ENCODE data around the gene ALDH1L2.
"Not testable (repeated sequence)": the region's sequence is repeated elsewhere in the genome, so short reads cannot be mapped to it uniquely, and the experiment has no call there.

ALDH1L2 gene

DNA sequence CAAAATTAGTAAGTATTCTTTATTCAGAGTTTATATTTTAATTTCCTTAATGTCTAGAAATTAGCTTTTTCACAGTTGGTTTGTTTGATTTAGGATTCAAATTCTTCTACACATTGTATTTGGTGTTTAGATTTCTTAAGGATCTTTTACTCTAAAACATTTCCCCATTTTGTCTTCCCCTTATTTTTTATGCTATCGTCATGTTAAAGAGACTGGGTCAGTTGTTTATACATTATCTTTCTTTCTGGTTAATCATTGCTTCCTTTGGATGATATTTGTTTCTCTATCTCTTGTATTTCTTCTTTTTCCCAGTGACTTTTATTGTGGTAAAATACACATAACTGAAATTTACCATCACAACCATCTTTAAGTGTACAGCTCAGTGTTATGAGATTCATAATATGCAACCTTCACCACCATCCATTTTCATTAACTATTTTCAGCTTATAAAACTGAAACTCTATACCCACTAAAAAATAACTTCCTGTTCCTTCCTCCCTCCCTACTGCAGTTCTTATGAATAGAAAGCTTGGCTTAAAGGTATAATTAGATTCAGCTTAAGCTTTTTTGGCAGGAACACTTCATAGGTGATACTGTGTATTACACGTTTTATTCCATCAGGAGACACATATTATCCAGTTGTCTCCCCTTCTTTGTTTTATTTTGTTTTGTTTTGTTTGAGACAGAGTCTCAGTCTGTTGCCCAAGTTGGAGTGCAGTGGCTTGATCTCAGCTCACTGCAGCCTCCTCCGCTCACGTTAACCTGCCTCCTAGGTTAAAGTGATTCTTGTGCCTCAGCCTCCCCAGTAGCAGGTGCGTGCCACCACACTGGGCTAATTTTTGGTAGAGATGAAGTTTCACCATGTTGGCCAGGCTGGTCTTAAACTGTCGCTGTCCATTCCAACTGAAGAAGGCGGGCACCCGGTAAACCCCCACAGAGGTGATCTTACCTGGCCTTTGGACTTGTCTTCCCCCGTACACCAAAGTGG lies 53.1 kb downstream of the ALDH1L2 start:
- FAIRE-seq: peak; percentile 69

DNA sequence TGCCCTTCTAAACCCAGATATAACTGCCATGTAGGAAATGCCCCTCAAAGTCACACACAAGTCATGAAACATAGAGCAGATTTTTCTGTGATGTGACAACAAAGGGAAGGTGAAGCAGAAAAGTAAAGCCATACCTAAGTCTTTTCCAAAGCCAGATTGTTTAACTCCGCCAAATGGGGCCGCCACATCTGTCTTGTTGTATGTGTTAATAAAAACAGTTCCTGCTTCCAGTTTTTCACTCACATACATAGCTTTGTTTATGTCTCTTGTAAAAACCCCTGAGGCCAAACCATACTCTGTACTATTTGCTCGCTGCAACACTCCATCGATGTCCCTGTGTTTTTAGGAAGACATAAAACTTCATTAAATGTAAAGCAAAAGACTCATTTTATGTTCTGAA lies 57.8 kb downstream of the ALDH1L2 start:
- no peak for FAIRE-seq

DNA sequence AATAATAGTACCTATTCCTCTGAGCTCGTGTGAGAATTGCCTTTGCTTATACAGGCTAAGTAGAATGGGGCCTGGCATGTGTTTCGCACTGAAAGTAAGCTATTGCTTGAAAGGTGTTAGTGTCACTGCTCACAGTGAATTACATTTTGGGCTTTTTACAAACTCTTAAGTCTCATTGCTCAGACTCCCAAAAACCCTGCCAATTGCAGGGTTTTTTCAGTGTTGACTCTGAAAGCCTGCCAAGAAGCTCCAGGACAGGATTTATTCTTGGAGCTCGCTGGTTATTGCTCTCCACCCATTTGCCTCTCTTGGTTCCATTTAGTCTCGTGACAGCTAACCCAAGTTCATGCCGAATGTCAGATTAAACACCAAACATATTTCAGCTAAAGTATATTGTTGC lies 58.4 kb downstream of the ALDH1L2 start:
- FAIRE-seq: no peak

DNA sequence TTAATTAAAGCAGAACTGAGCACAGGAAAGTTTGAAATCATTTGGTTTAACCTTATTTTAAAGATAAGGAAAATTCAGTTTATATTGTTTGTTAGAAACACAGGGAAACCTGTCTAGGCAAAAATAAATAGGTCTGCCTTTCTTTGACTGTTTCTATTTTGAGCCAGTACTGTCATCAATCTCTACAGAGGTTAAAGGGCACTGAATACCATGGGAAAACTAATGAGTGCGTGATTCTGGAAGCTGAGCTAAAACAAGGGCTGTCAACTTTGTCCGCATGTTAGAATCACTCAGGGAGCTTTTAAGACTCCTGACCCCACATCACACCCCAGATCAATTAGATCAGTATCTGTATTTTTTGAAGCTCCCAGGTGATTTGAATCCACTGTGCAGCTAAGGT lies 59.3 kb downstream of the ALDH1L2 start:
- FAIRE-seq: no peak

DNA sequence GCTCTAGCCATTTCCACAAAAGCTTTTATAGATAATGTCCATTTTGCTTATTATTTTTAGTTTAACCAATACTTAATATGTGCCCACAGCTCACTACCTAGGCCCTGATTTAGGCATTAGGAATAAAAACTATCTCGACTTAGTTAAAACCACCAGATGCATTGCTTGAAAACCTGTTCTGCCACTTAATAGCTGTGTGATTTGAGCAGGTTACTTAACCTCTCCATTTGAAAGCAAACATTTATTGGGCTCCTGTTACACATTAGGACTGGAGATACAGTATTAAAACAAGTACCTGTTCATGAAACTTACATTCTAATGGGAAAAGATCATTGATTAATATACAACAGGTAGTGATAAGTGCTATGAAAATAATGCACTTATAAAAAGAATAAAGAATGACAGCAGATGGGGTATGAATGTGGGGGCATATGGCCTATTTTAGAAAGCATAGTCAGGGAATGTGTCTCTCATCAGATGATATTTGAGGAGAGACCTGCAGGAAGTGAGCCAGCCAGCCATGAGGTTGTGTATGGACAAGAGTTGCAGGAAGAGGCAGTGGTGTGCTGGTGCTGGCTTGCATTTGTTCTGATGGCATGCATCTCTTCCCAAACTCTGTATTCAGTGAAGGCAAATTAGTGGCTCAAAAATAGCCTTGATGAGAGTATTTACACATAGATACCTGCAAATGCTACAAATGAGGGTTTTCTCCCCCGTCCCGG lies 63.9 kb downstream of the ALDH1L2 start:
- no peak for FAIRE-seq

DNA sequence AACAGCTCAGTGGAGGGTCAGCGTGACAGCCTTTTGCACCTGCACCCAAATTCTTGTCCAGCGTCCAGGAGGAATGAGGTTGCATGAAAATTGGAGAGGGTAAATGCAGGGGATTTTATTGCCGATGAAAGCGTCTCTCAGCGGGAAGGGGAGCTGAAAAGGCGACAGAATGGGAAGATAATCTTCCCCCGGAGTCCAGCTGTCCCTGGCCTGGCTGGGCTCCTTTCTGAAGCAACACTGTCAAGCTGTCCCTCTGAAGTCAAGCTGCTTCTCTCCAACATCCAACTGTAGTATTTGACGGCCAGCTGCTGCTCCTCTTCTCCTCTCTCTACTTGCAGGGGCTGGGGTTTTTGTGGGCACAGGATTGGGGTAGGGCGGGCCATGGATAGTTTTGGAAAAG lies 65.5 kb downstream of the ALDH1L2 start:
- no peak for FAIRE-seq

DNA sequence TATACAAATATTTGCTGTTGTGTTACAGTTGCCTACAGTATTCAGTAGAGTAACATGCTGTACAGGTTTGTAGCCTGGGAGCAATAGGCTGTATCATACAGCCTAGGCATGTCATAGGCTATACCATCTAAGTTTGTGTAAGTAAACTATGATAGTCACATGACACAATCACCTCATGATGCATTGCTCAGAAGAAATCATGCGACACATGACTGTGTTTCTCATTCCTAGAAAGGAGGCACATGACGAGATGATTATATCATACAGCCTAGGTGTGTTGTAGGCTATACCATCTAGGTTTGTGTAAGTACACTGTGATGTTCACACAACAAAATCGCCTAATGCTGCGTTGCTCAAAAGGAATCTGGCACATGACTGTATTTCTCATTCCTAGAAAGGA lies 66.2 kb downstream of the ALDH1L2 start:
- FAIRE-seq: no peak

DNA sequence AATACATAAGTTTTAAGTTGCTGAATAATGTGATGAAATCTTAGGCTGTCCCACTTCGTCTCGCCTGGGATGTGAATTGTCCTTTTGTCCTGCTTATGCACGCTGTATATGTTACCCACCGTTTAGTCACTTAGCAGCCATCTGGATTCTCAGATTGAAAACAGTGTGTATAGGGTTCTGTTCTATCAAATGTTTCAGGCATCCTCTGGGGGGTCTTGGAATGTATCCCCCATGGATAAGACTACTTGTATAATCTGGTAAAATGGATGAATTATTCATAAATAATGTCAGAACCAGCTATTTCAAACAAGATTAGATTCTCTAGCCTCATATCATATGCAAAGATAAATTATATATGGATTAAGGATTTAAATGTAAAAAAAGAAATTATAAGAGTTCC lies 68.7 kb downstream of the ALDH1L2 start:
- no peak for FAIRE-seq

DNA sequence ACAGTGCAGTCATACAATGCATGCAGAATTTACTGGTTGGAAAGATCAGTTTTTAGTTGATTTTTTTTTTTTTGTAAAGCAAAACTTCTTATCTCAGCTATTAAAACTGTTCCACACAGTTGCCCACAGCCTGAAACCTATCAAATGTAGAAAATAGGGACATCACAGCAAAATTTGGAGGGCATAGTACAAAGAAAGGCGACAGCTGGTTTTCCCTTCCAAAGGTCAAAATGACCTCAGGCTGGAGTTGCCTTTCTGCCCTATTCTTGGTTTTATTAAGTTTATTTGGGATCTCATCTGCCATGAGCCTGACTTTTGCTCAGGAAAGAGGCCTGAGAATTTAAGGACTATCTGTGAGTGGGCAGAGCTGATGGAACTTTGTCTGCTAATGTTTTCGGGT lies 69.7 kb downstream of the ALDH1L2 start:
- no peak for FAIRE-seq

DNA sequence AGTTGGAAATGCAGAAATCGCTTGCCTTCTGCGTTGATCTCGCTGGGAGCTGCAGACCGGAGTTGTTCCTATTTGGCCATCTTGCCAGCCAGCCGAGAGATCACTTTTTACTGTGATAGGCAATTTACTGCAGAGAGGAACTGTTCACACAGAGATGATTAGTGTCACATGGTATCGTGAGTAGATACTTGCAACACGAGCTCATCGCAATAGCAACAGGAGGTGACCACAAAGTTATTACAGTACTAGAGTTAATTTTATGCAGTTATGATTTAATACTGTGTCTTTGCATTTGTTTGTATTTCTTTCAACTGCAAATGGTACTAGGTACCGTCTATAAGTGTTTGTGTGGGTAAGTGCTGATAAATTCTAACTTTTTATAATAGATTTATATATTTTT lies 70.4 kb downstream of the ALDH1L2 start:
- FAIRE-seq: no peak

DNA sequence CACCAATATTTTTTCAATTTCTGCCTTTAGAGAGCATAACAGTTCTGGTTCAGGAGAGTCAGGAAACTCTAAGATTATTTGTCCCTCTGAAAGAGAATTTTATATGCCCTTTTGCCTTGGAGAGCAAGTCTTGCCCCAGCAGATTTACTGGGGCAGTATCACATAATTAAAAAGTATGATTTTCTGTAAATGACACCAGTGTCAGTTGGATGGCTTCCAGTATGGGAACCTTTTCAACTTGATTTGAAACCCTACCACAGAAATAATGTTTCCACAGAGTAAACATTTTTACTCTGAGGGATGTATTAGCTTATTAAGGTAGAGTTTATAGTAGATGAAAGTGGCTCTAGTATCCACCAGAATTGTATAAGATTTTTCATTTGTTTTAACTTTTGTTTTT lies 82.8 kb downstream of the ALDH1L2 start:
- FAIRE-seq: no peak

DNA sequence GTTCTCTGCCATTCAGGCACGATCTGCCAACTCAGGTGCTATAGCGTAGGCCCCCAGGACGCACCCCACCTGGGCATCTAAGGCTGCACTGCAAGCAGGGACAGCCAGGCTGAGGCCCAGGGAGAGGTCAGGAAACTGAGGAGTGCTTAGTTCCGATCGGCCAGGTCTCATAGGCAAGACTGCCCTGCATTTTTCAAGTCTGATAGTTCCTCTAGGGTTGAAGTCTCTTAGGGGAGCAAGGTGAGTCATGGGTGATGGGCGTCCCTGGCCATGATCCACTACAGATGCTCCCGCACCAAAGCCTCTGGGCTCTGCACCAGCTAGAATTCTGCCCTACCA lies 84.9 kb downstream of the ALDH1L2 start:
- FAIRE-seq: no peak

DNA sequence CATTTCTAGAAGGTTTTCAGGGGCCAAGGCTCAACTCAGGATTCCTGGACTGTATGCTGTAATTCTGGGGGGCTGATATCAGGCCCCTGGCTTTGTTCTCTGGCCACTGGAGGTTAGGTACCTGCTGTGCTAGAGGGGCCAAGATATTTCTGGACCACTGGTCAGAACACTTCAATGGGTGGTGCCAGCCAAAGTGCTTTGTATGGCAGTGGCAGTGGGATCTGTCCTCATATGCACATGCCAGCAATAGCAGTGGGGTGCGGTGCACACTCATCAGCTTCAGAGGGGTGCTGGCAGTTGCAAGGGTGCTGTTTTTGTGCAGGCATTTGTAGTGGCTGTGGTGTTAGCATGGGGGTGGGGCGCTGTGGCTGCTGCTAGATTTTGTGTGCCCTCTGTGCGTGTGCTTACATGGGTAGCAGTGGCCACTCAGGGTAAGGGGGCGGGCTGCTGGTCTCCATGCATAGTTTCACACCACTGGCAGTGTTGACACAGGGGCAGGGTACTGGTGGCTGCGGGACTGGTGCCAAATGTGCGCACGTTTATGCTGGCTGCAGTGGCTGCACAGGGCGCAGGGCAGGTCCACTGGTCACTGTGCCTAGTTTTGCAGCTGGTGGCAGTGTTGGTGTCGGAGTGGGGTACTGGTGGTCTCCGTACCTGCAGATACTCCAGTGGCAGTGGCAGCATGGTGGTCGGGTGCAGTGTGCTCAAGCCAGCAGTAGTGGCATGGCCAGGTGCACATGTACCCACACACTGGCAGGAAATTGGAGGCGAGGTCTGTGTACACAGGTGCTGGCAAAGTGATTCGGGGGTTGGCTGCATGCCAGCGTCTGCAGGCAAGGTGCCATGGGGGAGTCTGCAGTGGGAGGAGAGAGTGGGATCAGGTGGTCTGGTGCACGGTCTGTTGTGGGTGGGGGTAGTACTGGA lies 85.6 kb downstream of the ALDH1L2 start:
- FAIRE-seq: no peak

DNA sequence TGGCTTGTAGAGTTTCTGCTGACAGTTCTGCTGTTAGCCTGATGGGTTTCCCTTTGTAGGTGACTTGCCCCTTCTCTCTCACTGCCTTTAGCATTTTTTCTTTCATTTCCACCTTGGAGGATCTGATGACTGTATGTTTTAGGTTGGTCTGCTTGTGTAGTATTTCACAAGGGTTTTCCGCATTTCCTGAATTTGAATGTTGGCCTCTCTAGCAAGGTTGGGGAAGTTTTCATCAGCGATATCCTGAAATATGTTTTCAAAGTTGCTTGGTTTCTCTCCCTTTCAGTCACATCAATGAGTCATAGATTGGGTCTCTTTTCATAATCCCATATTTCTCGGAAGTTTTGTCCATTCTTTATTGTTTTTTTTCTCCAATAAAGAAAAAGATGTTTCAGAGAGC lies 86.7 kb downstream of the ALDH1L2 start:
- FAIRE-seq: no peak

DNA sequence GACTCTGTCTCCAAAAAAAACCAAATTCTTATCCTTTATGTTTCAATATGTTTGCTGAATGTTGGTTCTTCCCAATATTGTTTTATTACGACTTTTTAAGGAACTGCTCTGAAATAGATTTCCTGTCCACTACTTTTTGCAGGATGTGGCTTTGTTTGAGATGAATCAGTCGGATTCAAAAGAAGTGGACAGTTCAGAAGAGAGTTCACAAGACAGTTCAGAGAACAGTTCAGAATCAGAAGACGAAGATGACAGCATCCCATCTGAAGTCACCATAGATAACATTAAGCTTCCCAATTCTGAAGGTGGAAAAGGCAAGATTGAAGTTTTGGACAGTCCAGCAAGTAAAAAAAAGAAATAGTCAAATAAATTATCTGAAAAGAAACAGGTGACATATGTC lies 89.9 kb downstream of the ALDH1L2 start:
- no peak for FAIRE-seq

DNA sequence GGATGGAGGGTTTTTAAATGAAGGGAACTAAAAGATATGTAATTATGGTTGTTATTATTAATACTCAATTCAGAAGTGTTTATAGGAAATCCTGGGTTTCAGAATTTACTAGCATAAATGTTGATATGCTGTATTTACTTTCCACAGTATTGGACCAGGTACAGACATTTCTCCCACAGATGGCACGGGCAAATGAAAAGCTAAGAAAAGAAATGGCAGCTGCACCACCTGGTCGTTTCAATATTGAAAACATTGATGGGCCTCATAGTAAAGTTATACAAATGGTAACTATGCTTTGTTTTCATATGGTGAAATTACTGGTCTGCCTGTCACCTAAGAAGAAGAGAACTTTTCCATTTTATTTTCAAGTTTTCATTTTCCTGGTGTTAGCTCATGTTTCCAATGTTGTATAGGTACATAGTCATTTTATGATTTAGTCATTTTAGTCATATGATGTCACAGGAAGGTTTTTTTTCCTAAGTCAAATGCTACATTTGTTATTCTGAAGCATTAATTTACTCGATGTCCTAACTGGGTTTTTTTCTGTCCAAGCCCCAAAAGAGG lies 92.6 kb downstream of the ALDH1L2 start:
- no peak for FAIRE-seq

DNA sequence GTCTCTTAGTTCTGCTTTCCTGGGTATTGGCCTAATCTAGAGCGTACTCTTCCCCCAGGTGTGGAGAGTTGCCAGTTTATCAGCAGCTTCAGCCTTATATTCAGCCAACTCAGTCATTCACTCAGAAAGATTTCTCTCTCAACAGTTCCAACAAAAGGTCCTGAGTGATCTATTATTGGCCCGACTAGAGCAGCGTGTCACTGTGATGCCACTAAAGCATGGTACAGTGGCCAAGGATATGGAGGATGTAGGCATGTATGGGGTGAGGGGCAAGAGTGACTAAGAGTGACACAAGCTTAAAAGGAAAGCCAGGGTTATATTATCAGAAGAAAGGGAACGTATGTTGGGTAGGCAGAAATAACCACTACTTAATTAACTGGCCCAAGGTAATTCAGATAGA lies 93.3 kb downstream of the ALDH1L2 start:
- no peak for FAIRE-seq

DNA sequence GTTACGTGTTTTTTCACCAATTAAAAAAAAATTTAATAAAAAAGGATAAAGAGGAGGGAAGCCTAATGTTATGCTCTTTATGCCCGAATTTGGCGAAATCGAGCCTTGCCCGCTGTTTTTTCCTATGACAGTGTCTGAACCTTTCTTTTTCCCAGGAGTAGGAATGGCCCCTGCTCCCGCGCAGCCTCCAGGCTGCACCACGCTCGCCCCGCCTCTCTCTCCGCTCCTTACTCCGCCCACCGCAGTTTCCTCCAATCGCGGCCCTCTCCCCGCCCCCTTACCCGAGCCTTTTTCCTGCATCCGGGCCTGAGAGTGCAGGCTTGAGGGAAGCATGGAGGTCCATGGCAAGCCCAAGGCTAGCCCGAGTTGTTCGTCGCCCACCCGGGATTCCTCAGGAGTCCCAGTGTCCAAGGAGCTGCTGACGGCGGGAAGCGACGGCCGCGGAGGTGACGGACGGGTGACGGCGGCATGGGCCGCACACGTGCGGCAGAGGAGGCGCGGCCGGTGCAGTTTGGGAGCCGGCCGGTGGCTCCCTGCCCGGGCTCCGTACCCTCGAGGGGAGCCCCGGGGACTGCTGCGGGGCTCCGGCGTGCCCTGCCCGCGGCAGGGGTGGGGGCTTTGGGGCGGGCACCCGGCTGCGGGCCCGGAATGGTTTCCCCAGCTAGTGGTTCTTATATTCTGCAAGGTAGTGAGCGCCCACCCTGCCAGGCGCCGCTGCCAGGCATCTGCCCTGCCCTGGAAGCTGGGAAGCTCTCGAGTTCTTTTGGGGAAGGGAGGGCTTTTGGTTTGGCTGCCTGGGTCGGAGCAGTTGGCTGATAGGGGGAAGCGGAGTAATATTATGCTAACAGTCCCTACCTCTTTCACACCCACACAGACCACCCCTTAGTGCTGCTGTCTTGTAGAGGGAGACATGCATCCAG lies 98.0 kb downstream of the ALDH1L2 start, which contains the start of gene NOPCHAP1:
TSS of gene NOPCHAP1 (plus strand) at position 295 of the 920 bp plus-strand sequence. CDS start at position 332, 37 bp downstream.
- no peak for FAIRE-seq

DNA sequence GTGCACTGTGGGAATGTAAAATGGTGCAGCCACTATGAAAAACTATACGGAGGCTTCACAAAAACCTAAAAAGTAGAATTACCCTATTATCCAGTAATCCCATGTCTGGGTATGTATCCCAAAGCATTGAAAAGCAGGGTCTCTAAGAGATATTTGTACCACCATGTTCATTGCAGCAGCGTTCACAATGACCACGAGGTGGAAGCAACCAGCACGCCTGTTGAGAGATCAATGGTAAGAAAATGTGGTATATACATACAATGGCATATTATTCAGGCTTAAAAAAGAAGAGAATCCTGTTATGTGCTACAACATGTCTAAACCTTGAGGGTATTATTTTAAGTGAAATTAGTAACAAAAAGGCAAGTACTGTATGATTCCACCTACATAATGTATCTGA lies 99.1 kb downstream of the ALDH1L2 start:
- no peak for FAIRE-seq

DNA sequence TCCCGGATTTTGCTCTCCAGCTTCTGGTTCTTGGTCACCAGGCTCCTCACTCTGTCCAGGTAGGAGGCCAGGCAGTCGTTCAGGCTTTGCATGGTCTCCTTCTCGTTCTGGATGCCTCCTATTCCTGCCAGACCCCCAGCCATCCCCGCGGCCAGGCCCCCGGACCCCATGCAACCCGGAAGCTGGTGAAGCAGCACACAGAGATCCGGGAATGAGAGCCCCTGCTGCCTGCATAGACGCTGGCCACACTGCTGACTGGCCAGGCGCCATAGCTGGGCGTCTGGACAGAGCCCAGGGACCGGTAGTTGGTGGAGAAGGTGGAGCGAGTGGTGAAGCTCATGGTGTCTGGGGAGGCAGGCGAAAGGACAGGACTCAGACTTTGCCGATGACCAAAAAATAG lies 106.6 kb downstream of the ALDH1L2 start:
- FAIRE-seq: not testable (repeated sequence)

DNA sequence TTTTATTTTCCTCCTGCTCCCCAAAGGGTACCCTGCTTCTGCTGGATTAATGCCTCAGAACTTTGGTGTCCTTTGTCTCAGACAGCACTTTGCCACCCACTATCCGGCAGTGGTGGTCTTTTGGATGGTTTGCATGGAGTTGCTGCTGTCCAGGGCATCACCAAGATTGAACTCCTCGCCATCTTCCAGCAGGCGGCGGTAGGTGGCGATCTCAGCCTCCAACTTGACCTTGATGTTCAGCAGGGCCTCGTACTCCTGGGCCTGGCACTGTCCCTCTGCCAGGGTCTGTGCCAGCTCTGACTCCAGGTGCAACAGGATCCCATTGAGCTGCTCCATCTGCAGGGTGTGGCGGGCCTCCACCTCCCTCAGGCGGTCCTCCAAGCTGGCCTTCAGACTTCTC lies 107.6 kb downstream of the ALDH1L2 start:
- no peak for FAIRE-seq
